Right forelimb (tissue), 1 donor: ENCODE data around the gene FBXW2.

Source experiments
- DNase-seq: peaks from one replicate; pipeline ENCODE4 v3.0.0-alpha.2; 2018

Gene FBXW2

GRCh38 chr9:120713257-120714087 is 79.7 kb downstream of the FBXW2 start:
- peak; percentile 47 for DNase-seq

GRCh38 chr9:120712539-120713031 is 80.6 kb downstream of the FBXW2 start:
- no peak for DNase-seq

- no peak for DNase-seq
These were observed 81.2 kb downstream of the FBXW2 start for GRCh38 chr9:120711841-120712538.

GRCh38 chr9:120711354-120711753 is 81.9 kb downstream of the FBXW2 start:
- DNase-seq = no peak

DNA sequence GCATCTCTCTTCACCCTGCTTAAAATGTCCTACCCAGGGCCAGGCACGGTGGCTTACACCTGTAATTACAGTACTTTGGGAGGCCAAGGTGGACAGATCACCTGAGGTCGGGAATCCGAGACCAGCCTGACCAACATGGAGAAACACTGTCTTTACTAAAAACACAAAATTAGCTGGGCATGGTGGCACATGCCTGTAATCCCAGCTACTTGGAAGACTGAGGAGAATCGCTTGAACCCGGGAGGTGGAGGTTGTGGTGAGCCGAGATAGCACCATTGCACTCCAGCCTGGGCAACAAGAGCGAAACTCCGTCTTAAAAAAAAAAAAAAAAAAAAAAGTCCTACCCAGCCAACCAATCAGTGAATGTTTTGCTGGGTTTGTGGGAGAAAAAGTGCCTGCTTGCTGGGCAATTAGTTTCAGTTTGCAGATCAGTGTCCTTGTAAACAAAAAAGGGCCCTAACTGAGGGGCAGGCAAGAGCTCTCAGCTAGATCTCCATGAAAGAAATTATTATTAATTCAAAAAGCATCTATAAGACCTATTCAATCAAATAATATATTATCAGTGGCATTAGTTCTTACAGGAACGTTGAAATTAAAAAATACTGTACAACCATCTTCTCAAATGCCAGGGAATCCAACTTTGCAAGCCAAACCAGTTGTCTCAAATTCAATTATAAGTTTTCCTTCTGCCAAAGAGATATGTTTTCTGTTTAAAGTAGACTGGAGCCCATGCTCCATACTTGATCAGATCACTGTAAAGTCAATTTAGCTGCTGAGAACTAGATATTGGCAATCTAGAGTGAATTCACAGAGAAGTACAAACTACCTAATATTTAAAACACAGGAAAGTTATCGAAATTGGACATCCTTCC is 82.9 kb downstream of the FBXW2 start:
- DNase-seq = no peak

GRCh38 chr9:120708526-120709224 is 84.5 kb downstream of the FBXW2 start:
- no peak for DNase-seq

DNA sequence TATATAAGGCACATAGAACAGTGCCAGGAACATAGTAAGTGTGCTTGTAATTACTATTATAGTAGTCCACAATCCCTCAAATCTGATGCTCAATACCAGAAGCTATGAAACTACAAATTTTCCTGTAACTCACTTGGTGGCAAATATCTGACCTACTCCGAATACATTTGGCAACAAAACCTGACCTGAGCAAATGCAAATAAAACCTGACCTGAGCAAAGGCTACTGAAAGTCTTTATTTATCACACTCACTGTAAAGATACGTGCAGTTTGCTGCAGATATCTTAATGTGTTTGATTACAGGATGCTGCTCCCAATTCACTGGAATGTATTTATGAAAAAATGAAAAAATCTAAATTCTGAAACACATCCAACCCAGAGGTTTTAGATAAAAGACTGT is 86.0 kb downstream of the FBXW2 start:
- no peak for DNase-seq
